Smooth muscle cell of the brain vasculature (primary cell): ENCODE measurements around the gene TMEM179B.
A peak's percentile ranks its signal among the peaks of the same experiment; 100 is the strongest.

Experiments
- DNase-seq: peaks from one replicate; pipeline ENCODE4 v3.0.0-alpha.2; 2012; ENCODE audit warnings: low read depth, low spot score

TMEM179B gene

DNA sequence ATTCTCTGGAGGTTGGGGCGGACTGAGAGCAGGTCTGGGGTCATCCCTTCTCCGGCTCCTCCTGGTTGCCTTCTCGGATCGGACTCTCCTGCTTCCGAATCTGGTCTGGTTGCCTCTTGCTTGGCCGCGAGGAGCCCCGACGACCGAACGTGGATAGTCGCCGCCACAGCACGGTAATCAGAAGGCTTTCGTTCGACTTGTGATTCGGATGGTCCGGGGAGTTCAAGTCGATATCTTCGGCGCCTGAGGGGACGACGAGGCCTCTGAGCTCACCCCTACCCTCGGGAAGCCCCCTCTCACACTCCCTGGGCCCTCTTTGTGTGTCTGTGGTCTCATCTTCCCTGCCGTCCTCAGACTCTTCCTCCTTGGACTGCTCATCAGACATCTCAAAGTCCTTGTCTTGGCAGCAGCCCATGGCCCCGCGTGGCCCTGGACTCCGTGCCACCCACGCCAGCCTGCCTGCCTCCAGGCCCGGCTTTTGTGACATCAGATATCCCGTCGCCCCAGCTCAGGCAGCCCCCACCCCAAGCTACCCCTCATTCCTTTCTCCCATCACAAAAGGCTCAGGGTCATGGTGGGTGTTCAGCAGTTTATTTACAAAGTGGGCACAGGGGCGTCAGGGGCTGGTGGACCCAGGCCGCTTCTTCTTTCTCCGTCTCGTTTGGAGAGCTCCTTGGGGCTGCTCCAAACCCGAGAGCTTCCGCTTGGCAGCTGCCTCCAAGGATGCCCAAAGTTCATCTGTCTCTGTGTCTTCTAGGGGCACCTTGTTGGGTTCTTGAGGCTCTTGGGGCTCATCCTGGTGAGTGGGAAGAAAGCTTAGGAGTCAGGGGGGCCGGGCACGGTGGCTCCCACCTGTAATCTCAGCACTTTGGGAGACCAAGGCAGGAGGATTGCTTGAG is 45.4 kb downstream of the TMEM179B start, which contains the start of gene TEX54:
Gene TEX54, minus strand, starts transcription at position 506 of the 899 bp plus-strand sequence.
- DNase-seq, result no peak

DNA sequence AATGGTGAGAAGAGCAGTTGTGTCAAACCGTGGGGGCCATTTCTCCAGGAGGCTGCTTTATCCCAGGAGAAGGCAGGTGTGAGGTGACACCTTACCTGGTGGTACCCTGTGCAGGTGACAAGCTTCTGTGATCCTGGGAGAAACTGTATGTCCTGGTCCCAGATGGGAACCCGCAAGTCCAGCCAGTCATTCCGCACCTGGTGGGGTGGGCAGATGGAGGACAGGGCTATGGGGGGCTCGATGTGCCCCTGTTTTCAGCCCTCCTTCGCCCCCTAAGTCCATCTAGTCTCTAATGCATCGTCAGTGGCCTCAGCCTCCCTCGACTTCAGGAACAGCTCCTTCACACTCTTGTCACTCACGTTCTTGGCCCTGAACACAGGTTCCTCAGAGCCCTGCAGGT is 48.1 kb downstream of the TMEM179B start:
- DNase-seq, result no peak

DNA sequence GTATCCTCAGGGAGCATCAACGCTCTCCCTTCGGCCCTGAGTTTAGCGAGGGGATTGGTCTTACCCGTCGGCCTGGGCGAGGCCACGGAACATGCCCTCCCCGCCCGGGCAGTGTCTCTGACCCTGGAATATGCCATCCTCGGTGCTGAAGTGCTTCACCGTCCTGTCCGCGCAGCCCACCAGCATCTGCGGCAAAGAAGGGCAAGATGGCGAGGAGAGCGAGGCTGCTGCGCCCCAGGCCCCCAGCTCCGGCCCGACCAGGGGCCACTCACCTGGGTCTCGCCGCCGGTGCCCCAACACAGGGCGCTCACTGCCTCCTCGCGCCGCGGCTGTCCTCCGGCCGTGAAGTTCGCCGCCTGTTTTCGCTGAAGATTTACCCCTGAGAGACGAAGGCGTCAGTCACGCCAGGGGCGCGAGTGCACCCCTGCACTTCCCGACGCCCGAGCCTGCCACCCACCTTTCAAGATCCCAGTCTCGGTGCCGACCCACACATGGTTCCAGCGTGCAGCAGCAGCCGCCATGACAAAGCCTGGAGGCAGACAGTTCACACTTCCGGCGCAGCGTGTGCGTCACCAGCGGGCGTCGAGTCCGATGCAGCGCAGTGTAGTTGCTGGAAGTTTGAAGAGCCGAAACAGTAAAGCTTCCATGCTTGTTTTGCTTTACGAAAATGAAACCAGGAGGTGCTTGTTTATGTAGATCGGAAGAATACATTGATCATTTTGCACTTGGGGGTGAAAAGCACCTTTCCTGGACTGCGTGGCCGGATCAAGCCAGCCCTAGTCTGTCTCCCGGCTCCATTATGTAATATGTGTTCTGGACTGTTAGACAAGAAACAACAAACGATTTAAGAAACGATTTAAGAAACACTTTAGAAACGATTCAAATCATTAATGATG is 52.1 kb downstream of the TMEM179B start, which contains the start of gene WDR74:
Gene WDR74, minus strand, starts transcription at position 541 of the 896 bp plus-strand sequence. Its CDS starts 20 bp downstream, at position 521.
- peak; percentile 81 for DNase-seq
